Stimulated activated CD4-positive, alpha-beta T cell treated with anti-CD3 and anti-CD28 coated beads, Interleukin-1b, Interleukin-23, amount 100 ng/mL, for 4 hours (primary cell): ENCODE results near the gene PHYHIPL.

Experiments used
- DNase-seq, 2 donors: peaks; one replicate each; pipeline ENCODE4 v3.0.0-alpha.2; 2020; ENCODE audit warnings: low read depth in 2 of 2

Gene PHYHIPL

GRCh38 chr10:59176241-59177030 lies at the start of gene PHYHIPL:
Gene PHYHIPL, plus strand, starts transcription at chr10:59176643. Its CDS starts 211 bp downstream, at chr10:59176854.
- no peak for DNase-seq

- DNase-seq: no peak
Observed at GRCh38 chr10:59126991-59127390, 49.5 kb upstream of the PHYHIPL start.

GRCh38 chr10:59127991-59128390 lies 48.5 kb upstream of the PHYHIPL start:
- no peak for DNase-seq

- no peak for DNase-seq
Observed at GRCh38 chr10:59129867-59130266, 46.6 kb upstream of the PHYHIPL start.

- DNase-seq: no peak
Observed at GRCh38 chr10:59131666-59132065, 44.8 kb upstream of the PHYHIPL start.

- no peak for DNase-seq
Observed at GRCh38 chr10:59133841-59134593, 42.4 kb upstream of the PHYHIPL start.

GRCh38 chr10:59134785-59135184 lies 41.7 kb upstream of the PHYHIPL start:
- no peak for DNase-seq

GRCh38 chr10:59135275-59135674 lies 41.2 kb upstream of the PHYHIPL start:
- no peak for DNase-seq

- DNase-seq: no peak
Observed at GRCh38 chr10:59138052-59138451, 38.4 kb upstream of the PHYHIPL start.

- DNase-seq: no peak
Observed at GRCh38 chr10:59143544-59143943, 32.9 kb upstream of the PHYHIPL start.

- DNase-seq: no peak
Observed at GRCh38 chr10:59148701-59149100, 27.7 kb upstream of the PHYHIPL start.

- DNase-seq: no peak
Observed at GRCh38 chr10:59155556-59155955, 20.9 kb upstream of the PHYHIPL start.

- DNase-seq: no peak
Observed at GRCh38 chr10:59167512-59167911, 8.9 kb upstream of the PHYHIPL start.

- no peak for DNase-seq
Observed at GRCh38 chr10:59172567-59172966, 3.9 kb upstream of the PHYHIPL start.

GRCh38 chr10:59173414-59173813 lies 3.0 kb upstream of the PHYHIPL start:
- no peak for DNase-seq

- no peak for DNase-seq
Observed at GRCh38 chr10:59175538-59176240, 754 bp upstream of the PHYHIPL start.

GRCh38 chr10:59177031-59177797 lies 771 bp downstream of the PHYHIPL start:
- DNase-seq: no peak

- DNase-seq: no peak
Observed at GRCh38 chr10:59177836-59178235, 1.4 kb downstream of the PHYHIPL start.

GRCh38 chr10:59179068-59179467 lies 2.6 kb downstream of the PHYHIPL start:
- no peak for DNase-seq

GRCh38 chr10:59180689-59181270 lies 4.3 kb downstream of the PHYHIPL start:
- no peak for DNase-seq

GRCh38 chr10:59181668-59182067 lies 5.2 kb downstream of the PHYHIPL start:
- no peak for DNase-seq
